ENCODE data around the gene JPH3.

Gene JPH3

GRCh38 chr16:87694441-87695125 is 92.3 kb downstream of the JPH3 start:
- Histone ChIP-seq H3K4me3 (ENCODE audit: low read depth, low read length) (no peak overlapping the region), H3K27ac (no peak overlapping the region), H3K27me3 (replicated peaks) (peaks cover 2% of the 10 kb centered on the region), H3K36me3 (replicated peaks) (no peaks in the 10 kb centered on the region)
- in situ Hi-C loops (cut with HindIII; ENCODE audit: low pct_ligation_motif_present, low sequenced_read_pairs) = no loop called here
- no peak for TF ChIP-seq CTCF (IDR thresholded peaks at IDR 0.05; ENCODE audit: low read depth, low read length, missing control alignments)
- no peak for DNase-seq

- Histone ChIP-seq H3K27ac (no peak overlapping the region), H3K27me3 (replicated peaks) (peaks cover 2% of the 10 kb centered on the region), H3K4me3 (ENCODE audit: low read depth, low read length) (no peak overlapping the region), H3K36me3 (replicated peaks) (no peaks in the 10 kb centered on the region)
- no peak for TF ChIP-seq CTCF (IDR thresholded peaks at IDR 0.05; ENCODE audit: low read depth, low read length, missing control alignments)
- no peak for DNase-seq
- in situ Hi-C loops (cut with HindIII; ENCODE audit: low pct_ligation_motif_present, low sequenced_read_pairs) = no loop called here
These were observed 93.2 kb downstream of the JPH3 start for GRCh38 chr16:87695534-87695933.

- no peak overlapping the region for H3K4me3 ChIP-seq (ENCODE audit: low read depth, low read length)
- H3K27ac ChIP-seq = no peak overlapping the region
- DNase-seq = no peak
- TF ChIP-seq CTCF (IDR thresholded peaks at IDR 0.05; ENCODE audit: low read depth, low read length, missing control alignments) = no peak
- in situ Hi-C loops (cut with HindIII; ENCODE audit: low pct_ligation_motif_present, low sequenced_read_pairs) = no loop called here
- H3K27me3 ChIP-seq (replicated peaks) = peaks cover 2% of the 10 kb centered on the region
- no peaks in the 10 kb centered on the region for H3K36me3 ChIP-seq (replicated peaks)
These were observed 94.4 kb downstream of the JPH3 start for GRCh38 chr16:87696726-87697125.

- in situ Hi-C loops (cut with HindIII; ENCODE audit: low pct_ligation_motif_present, low sequenced_read_pairs) = no loop called here
- Histone ChIP-seq H3K27me3 (replicated peaks) (no peaks in the 10 kb centered on the region), H3K36me3 (replicated peaks) (no peaks in the 10 kb centered on the region), H3K27ac (no peak overlapping the region), H3K4me3 (ENCODE audit: low read depth, low read length) (no peak overlapping the region)
- DNase-seq = no peak
- TF ChIP-seq CTCF (IDR thresholded peaks at IDR 0.05; ENCODE audit: low read depth, low read length, missing control alignments) = no peak
These were observed 94.9 kb downstream of the JPH3 start for GRCh38 chr16:87697256-87697655.

- TF ChIP-seq CTCF (IDR thresholded peaks at IDR 0.05; ENCODE audit: low read depth, low read length, missing control alignments) = no peak
- no peak overlapping the region for H3K27ac ChIP-seq
- no peak overlapping the region for H3K4me3 ChIP-seq (ENCODE audit: low read depth, low read length)
These were observed 95.5 kb downstream of the JPH3 start for GRCh38 chr16:87697792-87698191.

GRCh38 chr16:87698241-87698640 is 95.9 kb downstream of the JPH3 start:
- no peaks in the 10 kb centered on the region for H3K27me3 ChIP-seq (replicated peaks)
- H3K27ac ChIP-seq = no peak overlapping the region
- no peak for TF ChIP-seq CTCF (IDR thresholded peaks at IDR 0.05; ENCODE audit: low read depth, low read length, missing control alignments)
- in situ Hi-C loops (cut with HindIII; ENCODE audit: low pct_ligation_motif_present, low sequenced_read_pairs) = no loop called here
- no peak for DNase-seq
- peaks cover 4% of the 10 kb centered on the region for H3K36me3 ChIP-seq (replicated peaks)
- H3K4me3 ChIP-seq (ENCODE audit: low read depth, low read length) = no peak overlapping the region

More at GRCh38 chr16:87697792-87698191, 95.5 kb downstream of the JPH3 start:
- Histone ChIP-seq H3K27me3 (replicated peaks) (no peaks in the 10 kb centered on the region), H3K36me3 (replicated peaks) (no peaks in the 10 kb centered on the region)
- no peak for DNase-seq
- in situ Hi-C loops (cut with HindIII; ENCODE audit: low pct_ligation_motif_present, low sequenced_read_pairs) = no loop called here

Measured in brain microvascular endothelial cell (primary cell).